IMR-90 (cell line): ENCODE measurements around the gene PTPRN2. TPM values are rescaled to one million over a fixed set of nuclear protein-coding genes. Genes with fewer than 3 reads are reported as not detected.

Source experiments
- ATAC-seq: fragments of 200-7000 bp; cut with Tn5 transposase; 2 replicates; pipeline ENCODE4 v1.9.1; 2020; ENCODE audit warnings: low read depth, mild to moderate bottlenecking, moderate library complexity
- BruUV-seq: library from RNA; stranded (reverse); fragments of 400-500 nt; replicated peaks from 2 replicates; lab custom pipeline; 2021; lab: Mats Ljungman, UMichigan
- CTCF ChIA-PET: fragments of 300-600 bp; formaldehyde crosslinking; extraction: SDS; loops from one replicate; lab custom pipeline; 2021; ENCODE audit warnings: antibody characterized with exemption; lab: Yijun Ruan, JAX
- POLR2A ChIA-PET: fragments of 300-600 bp; sonication (Branson Sonifier 250); formaldehyde crosslinking; loops from one replicate; lab custom pipeline; 2022; ENCODE audit warnings: antibody characterized with exemption; ENCODE audit not compliant: unreplicated experiment; lab: Charles Lee
- DNase-seq: peaks from one replicate; pipeline ENCODE4 v3.0.0; 2013
- H2AFZ ChIP-seq: replicated peaks from 2 replicates; pipeline ENCODE3; 2013; ENCODE audit warnings: low read length, mild to moderate bottlenecking; ENCODE audit not compliant: poor library complexity
- H2AK5ac ChIP-seq: 2 replicates; pipeline ENCODE4 v1.6.1; 2013; ENCODE audit warnings: low read depth, low read length, inconsistent platforms
- H2AK9ac ChIP-seq: replicated peaks from 2 replicates; pipeline ENCODE3; 2013; ENCODE audit warnings: mild to moderate bottlenecking, low read depth, low read length, moderate library complexity; ENCODE audit not compliant: poor library complexity
- H2BK120ac ChIP-seq: 2 replicates; pipeline ENCODE4 v1.6.1; 2013; ENCODE audit warnings: low read depth, low read length, inconsistent platforms
- H2BK15ac ChIP-seq: 3 replicates; pipeline ENCODE4 v1.6.1; 2013; ENCODE audit warnings: low read depth, low read length, inconsistent platforms
- H2BK20ac ChIP-seq: 2 replicates; pipeline ENCODE4 v1.6.1; 2013; ENCODE audit warnings: low read depth, mild to moderate bottlenecking, inconsistent platforms, low read length, moderate library complexity
- H2BK5ac ChIP-seq: 2 replicates; pipeline ENCODE4 v1.6.1; 2013; ENCODE audit warnings: mild to moderate bottlenecking, low read depth, low read length, inconsistent platforms; ENCODE audit not compliant: poor library complexity, severe bottlenecking
- H3K14ac ChIP-seq: replicated peaks from 2 replicates; pipeline ENCODE4 v1.6.1; 2013; ENCODE audit warnings: low read depth, low read length, inconsistent platforms
- H3K18ac ChIP-seq: 2 replicates; pipeline ENCODE4 v1.6.1; 2013; ENCODE audit warnings: low read depth, low read length, control low read depth
- H3K23ac ChIP-seq: 2 replicates; pipeline ENCODE4 v1.6.1; 2013; ENCODE audit warnings: low read depth, low read length, inconsistent platforms
- H3K27ac ChIP-seq: 2 replicates; pipeline ENCODE4 v1.5.1; 2013; ENCODE audit warnings: mild to moderate bottlenecking, control low read depth, low read length; ENCODE audit not compliant: insufficient read depth
- H3K27me3 ChIP-seq: 2 replicates; pipeline ENCODE4 v1.6.1; 2013; ENCODE audit warnings: low read length; ENCODE audit not compliant: control insufficient read depth, insufficient read depth
- H3K36me3 ChIP-seq: 2 replicates; pipeline ENCODE4 v1.6.1; 2013; ENCODE audit warnings: low read length, mixed read lengths; ENCODE audit not compliant: control insufficient read depth, insufficient read depth
- H3K4ac ChIP-seq: 2 replicates; pipeline ENCODE4 v1.6.1; 2013; ENCODE audit warnings: low read depth, low read length, inconsistent platforms
- H3K4me1 ChIP-seq: 2 replicates; pipeline ENCODE4 v1.6.1; 2013; ENCODE audit warnings: low read length, mixed read lengths; ENCODE audit not compliant: control insufficient read depth, insufficient read depth
- H3K4me2 ChIP-seq: 2 replicates; pipeline ENCODE4 v1.6.1; 2013; ENCODE audit warnings: low read depth, mild to moderate bottlenecking, control low read depth, low read length, moderate library complexity
- H3K4me3 ChIP-seq: 2 replicates; pipeline ENCODE4 v1.5.1; 2013; ENCODE audit warnings: low read depth, mild to moderate bottlenecking, control low read depth, low read length, moderate library complexity; ENCODE audit not compliant: insufficient read depth
- H3K56ac ChIP-seq: 2 replicates; pipeline ENCODE4 v1.6.1; 2013; ENCODE audit warnings: low read length, inconsistent platforms; ENCODE audit not compliant: insufficient read depth; ENCODE audit errors: extremely low read depth
- H3K79me1 ChIP-seq, 2 experiments: 2 replicates each; pipeline ENCODE4 v1.6.1; 2013; ENCODE audit warnings: low read length in 2 of 2, inconsistent platforms in 1 of 2, low read depth in 1 of 2
- H3K9ac ChIP-seq: 2 replicates; pipeline ENCODE4 v1.6.1; 2013; ENCODE audit warnings: low read depth, low read length, control low read depth
- H3K9me1 ChIP-seq: 2 replicates; pipeline ENCODE4 v1.6.1; 2013; ENCODE audit warnings: low read length, inconsistent platforms; ENCODE audit not compliant: insufficient read depth
- H3K9me3 ChIP-seq: 2 replicates; pipeline ENCODE4 v1.6.1; 2013; ENCODE audit warnings: low read length; ENCODE audit not compliant: control insufficient read depth, insufficient read depth
- H4K20me1 ChIP-seq: 2 replicates; pipeline ENCODE4 v1.6.1; 2013; ENCODE audit warnings: low read length, inconsistent platforms; ENCODE audit not compliant: insufficient read depth
- H4K5ac ChIP-seq: 2 replicates; pipeline ENCODE4 v1.6.1; 2013; ENCODE audit warnings: mild to moderate bottlenecking, low read depth, low read length, control low read depth
- H4K8ac ChIP-seq, 2 experiments: 2 replicates each; pipeline ENCODE4 v1.6.1; 2013; ENCODE audit warnings: low read depth in 2 of 2, low read length in 2 of 2, control low read depth in 1 of 2, inconsistent platforms in 1 of 2
- H4K91ac ChIP-seq: 2 replicates; pipeline ENCODE4 v1.6.1; 2013; ENCODE audit warnings: low read depth, low read length, inconsistent platforms; ENCODE audit not compliant: insufficient read depth
- CEBPB ChIP-seq: IDR thresholded peaks from 2 replicates; pipeline ENCODE4 v1.6.1; 2012; ENCODE audit warnings: low read depth, low read length, improper control_type of control experiment
- CHD1 ChIP-seq: IDR thresholded peaks from 2 replicates; pipeline ENCODE4 v1.6.1; 2012; ENCODE audit warnings: low read depth, low read length, improper control_type of control experiment
- FOS ChIP-seq: fragments of 150-350 bp; IDR thresholded peaks from 2 replicates; pipeline ENCODE4 v1.6.1; 2016; ENCODE audit warnings: low read depth, low read length
- MXI1 ChIP-seq: IDR thresholded peaks from 2 replicates; pipeline ENCODE4 v1.6.1; 2012; ENCODE audit warnings: low read depth, mild to moderate bottlenecking, low read length, moderate library complexity, borderline replicate concordance
- NFE2L2 ChIP-seq: fragments of 150-350 bp; IDR thresholded peaks from 2 replicates; pipeline ENCODE4 v1.6.1; 2016; ENCODE audit warnings: low read depth, mild to moderate bottlenecking, low read length
- POLR2A ChIP-seq: IDR thresholded peaks from 2 replicates; pipeline ENCODE4 v1.6.1; 2012; ENCODE audit warnings: mild to moderate bottlenecking, low read depth, low read length
- RAD21 ChIP-seq: IDR thresholded peaks from 2 replicates; pipeline ENCODE4 v1.6.1; 2012; ENCODE audit warnings: low read length, improper control_type of control experiment
- RCOR1 ChIP-seq: IDR thresholded peaks from 2 replicates; pipeline ENCODE4 v1.6.1; 2012; ENCODE audit warnings: mild to moderate bottlenecking, low read length, improper control_type of control experiment; ENCODE audit not compliant: insufficient replicate concordance
- RFX5 ChIP-seq: IDR thresholded peaks from 2 replicates; pipeline ENCODE4 v1.8.0; 2012; ENCODE audit warnings: low read depth, mild to moderate bottlenecking, low read length, moderate library complexity
- SMC3 ChIP-seq: fragments of 150-350 bp; IDR thresholded peaks from 2 replicates; pipeline ENCODE4 v1.6.1; 2016; ENCODE audit warnings: low read depth, mild to moderate bottlenecking, antibody characterized with exemption, low read length, moderate library complexity
- WGBS, 2 experiments: methylation state at CpG; one replicate each; pipeline versions ENCODE4 v1.1.5 to v1.1.7; 2013; ENCODE audit warnings: missing lambda C conversion rate in 2 of 2; ENCODE audit not compliant: insufficient read length in 1 of 2; ENCODE audit errors: extremely low coverage in 2 of 2; 5-methylcytosine and 5-hydroxymethylcytosine counted together
- dilution Hi-C: fragments of 300-500 bp; cut with HindIII; formaldehyde crosslinking; loops from one replicate; pipeline ENCODE4 v1.14.3; 2018; ENCODE audit warnings: low sequenced_read_pairs; ENCODE audit not compliant: unreplicated experiment
- in situ Hi-C: fragments of 300-500 bp; cut with MboI; formaldehyde crosslinking; loops from 3 replicates; pipeline ENCODE4 v1.14.3; 2019; ENCODE audit warnings: low sequenced_read_pairs, inconsistent platforms, mixed read lengths
- intact Hi-C: fragments of 100-400 bp; cut with micrococcal nuclease; formaldehyde crosslinking; loops from 2 replicates; pipeline ENCODE4 v1.10.0; 2022
- polyA plus RNA-seq, 3 experiments: library from polyadenylated mRNA; depleted of rRNA; stranded (reverse); fragments of >200 nt; gene quantifications; 2 replicates each; pipeline ENCODE4 v1.2.3, GENCODE V29; 2012; ENCODE audit warnings: low replicate concordance in 1 of 3
- total RNA-seq: library from RNA; depleted of rRNA; stranded (reverse); fragments of >200 nt; gene quantifications from 2 replicates; pipeline ENCODE4 v1.2.3, GENCODE V29; 2012
- TF ChIP-seq, protein P1 (sequence below): fragments of 150-350 bp; IDR thresholded peaks from 2 replicates; pipeline ENCODE4 v1.6.1; 2017; ENCODE audit warnings: mild to moderate bottlenecking, antibody characterized with exemption, low read length, low read depth
- TF ChIP-seq, protein P2 (sequence below): fragments of 150-350 bp; IDR thresholded peaks from 2 replicates; pipeline ENCODE4 v1.6.1; 2016; ENCODE audit warnings: low read depth, mild to moderate bottlenecking, low read length, moderate library complexity, borderline replicate concordance
- TF ChIP-seq, protein P3 (sequence below): conservative IDR thresholded peaks from 2 replicates; pipeline ENCODE4 v1.5.1; 2012; ENCODE audit warnings: mild to moderate bottlenecking, low read depth, low read length, improper control_type of control experiment

The PTPRN2 gene
- total and polyA plus RNA-seq, 2 of the 4 experiments (the other 2 are of a cell fraction), result 0.03 TPM; not detected in 1

DNA sequence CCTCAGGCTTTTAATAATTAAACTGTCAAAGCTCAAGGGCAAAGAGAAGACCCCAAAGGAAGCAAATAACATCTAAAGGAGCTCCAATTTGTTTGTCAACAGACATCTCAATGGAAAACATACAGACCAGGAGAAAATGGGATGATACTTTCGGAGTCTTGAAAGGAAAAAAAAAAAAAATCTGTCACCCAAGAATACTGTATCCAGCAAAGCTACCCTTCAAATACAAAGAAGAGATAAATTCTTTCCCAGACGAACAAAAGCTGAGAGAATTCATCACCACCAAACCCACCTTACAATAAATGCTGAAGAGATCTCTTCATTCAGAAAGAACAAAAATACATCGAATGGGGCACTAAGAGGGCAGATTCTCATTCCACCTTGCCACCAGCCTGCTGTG is 232.8 kb downstream of the PTPRN2 start:
- Histone ChIP-seq H3K36me3 (no peaks in the 10 kb centered on the region), H2BK120ac (no peak overlapping the region), H2BK20ac (no peak overlapping the region), H2BK5ac (no peak overlapping the region), H4K8ac (no peak overlapping the region), H3K27ac (no peak overlapping the region), H2AK5ac (no peak overlapping the region), H4K20me1 (no peaks in the 10 kb centered on the region), H3K4ac (no peak overlapping the region), H3K4me1 (no peaks in the 10 kb centered on the region), H3K27me3 (no peaks in the 10 kb centered on the region), H3K14ac (no peak overlapping the region), H4K5ac (no peak overlapping the region), H2AFZ (no peak overlapping the region), H3K23ac (no peak overlapping the region), H3K56ac (no peak overlapping the region), H4K91ac (no peak overlapping the region), H3K4me2 (no peak overlapping the region), H3K4me3 (no peak overlapping the region), H3K9me1 (no peaks in the 10 kb centered on the region), H3K18ac (no peak overlapping the region), H3K9ac (no peak overlapping the region), H2BK15ac (no peak overlapping the region), H3K9me3 (peaks cover 56% of the 10 kb centered on the region), H2AK9ac (no peak overlapping the region), H3K79me1 (no peaks in the 10 kb centered on the region)
- intact Hi-C loops, result no loop called here
- WGBS, 2 experiments, result no CpG with 5 or more reads among the region's 3 CpGs
- dilution Hi-C loops, result no loop called here
- DNase-seq, result no peak
- in situ Hi-C loops, result no loop called here
- no peak for TF ChIP-seq CHD1
- no peak for TF ChIP-seq CEBPB
- TF ChIP-seq MXI1, result no peak
- TF ChIP-seq NFE2L2, result no peak
- TF ChIP-seq, protein P1, sequence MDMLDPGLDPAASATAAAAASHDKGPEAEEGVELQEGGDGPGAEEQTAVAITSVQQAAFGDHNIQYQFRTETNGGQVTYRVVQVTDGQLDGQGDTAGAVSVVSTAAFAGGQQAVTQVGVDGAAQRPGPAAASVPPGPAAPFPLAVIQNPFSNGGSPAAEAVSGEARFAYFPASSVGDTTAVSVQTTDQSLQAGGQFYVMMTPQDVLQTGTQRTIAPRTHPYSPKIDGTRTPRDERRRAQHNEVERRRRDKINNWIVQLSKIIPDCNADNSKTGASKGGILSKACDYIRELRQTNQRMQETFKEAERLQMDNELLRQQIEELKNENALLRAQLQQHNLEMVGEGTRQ, result no peak
- TF ChIP-seq POLR2A, result no peak
- no peak for TF ChIP-seq FOS
- TF ChIP-seq, protein P2, sequence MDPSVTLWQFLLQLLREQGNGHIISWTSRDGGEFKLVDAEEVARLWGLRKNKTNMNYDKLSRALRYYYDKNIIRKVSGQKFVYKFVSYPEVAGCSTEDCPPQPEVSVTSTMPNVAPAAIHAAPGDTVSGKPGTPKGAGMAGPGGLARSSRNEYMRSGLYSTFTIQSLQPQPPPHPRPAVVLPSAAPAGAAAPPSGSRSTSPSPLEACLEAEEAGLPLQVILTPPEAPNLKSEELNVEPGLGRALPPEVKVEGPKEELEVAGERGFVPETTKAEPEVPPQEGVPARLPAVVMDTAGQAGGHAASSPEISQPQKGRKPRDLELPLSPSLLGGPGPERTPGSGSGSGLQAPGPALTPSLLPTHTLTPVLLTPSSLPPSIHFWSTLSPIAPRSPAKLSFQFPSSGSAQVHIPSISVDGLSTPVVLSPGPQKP, result no peak
- TF ChIP-seq, protein P3, sequence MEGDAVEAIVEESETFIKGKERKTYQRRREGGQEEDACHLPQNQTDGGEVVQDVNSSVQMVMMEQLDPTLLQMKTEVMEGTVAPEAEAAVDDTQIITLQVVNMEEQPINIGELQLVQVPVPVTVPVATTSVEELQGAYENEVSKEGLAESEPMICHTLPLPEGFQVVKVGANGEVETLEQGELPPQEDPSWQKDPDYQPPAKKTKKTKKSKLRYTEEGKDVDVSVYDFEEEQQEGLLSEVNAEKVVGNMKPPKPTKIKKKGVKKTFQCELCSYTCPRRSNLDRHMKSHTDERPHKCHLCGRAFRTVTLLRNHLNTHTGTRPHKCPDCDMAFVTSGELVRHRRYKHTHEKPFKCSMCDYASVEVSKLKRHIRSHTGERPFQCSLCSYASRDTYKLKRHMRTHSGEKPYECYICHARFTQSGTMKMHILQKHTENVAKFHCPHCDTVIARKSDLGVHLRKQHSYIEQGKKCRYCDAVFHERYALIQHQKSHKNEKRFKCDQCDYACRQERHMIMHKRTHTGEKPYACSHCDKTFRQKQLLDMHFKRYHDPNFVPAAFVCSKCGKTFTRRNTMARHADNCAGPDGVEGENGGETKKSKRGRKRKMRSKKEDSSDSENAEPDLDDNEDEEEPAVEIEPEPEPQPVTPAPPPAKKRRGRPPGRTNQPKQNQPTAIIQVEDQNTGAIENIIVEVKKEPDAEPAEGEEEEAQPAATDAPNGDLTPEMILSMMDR, result no peak
- TF ChIP-seq RFX5, result no peak
- TF ChIP-seq RAD21, result no peak
- TF ChIP-seq RCOR1, result no peak
- TF ChIP-seq SMC3, result no peak
- CTCF ChIA-PET, result interaction anchor here (0.6 to 0.7 kb wide), 2 partner anchors 60 to 520 kb away, joined by 3 read pairs; no protein-coding TSS in a partner anchor
- POLR2A ChIA-PET, result no interaction called here
- ATAC-seq, result no peak
- BruUV-seq, result no TSS peak
